WTC11 (cell line): ENCODE data around the gene ALG8. TPM values are rescaled to one million over a fixed set of nuclear protein-coding genes. Genes with fewer than 3 reads are reported as not detected.

Source experiments
- ATAC-seq: fragments of 200-7000 bp; cut with Tn5 transposase; 2 replicates; pipeline ENCODE4 v1.10.0; 2021; ENCODE audit warnings: mild to moderate bottlenecking, moderate library complexity
- CTCF ChIA-PET: fragments of 300-600 bp; sonication (Branson Sonifier 250); formaldehyde crosslinking; loops from one replicate; lab custom pipeline; 2021; ENCODE audit warnings: antibody characterized with exemption; lab: Charles Lee
- POLR2A ChIA-PET: fragments of 350-600 bp; sonication (Branson Sonifier 250); formaldehyde crosslinking; loops from one replicate; lab custom pipeline; 2021; ENCODE audit warnings: antibody characterized with exemption; lab: Charles Lee
- DNase-seq: peaks from one replicate; pipeline ENCODE4 v3.0.0; 2021; ENCODE audit warnings: low spot score
- H3K27ac Mint-ChIP-seq: 2 replicates; pipeline ENCODE4 v1.8.0; 2021; ENCODE audit warnings: mixed read lengths
- H3K27me3 Mint-ChIP-seq: 2 replicates; pipeline ENCODE4 v1.8.0; 2021; ENCODE audit warnings: low read depth, mild to moderate bottlenecking, moderate library complexity, mixed read lengths
- H3K36me3 Mint-ChIP-seq: 2 replicates; pipeline ENCODE4 v1.8.0; 2021; ENCODE audit warnings: mixed read lengths
- H3K4me1 Mint-ChIP-seq: 2 replicates; pipeline ENCODE4 v1.8.0; 2022; ENCODE audit warnings: mixed read lengths
- H3K4me3 Mint-ChIP-seq: 2 replicates; pipeline ENCODE4 v1.8.0; 2021; ENCODE audit warnings: mild to moderate bottlenecking, moderate library complexity, mixed read lengths
- H3K9me3 Mint-ChIP-seq: 2 replicates; pipeline ENCODE4 v1.8.0; 2021; ENCODE audit warnings: mixed read lengths
- ATF1 ChIP-seq: sonication (generic); formaldehyde crosslinking; IDR thresholded peaks from 2 replicates; pipeline ENCODE4 v1.8.1; 2023; ENCODE audit warnings: mild to moderate bottlenecking, moderate library complexity, missing genetic modification reagents
- E2F1 ChIP-seq: sonication (generic); formaldehyde crosslinking; IDR thresholded peaks from 2 replicates; pipeline ENCODE4 v1.8.0; 2022; ENCODE audit warnings: mild to moderate bottlenecking, missing genetic modification reagents
- FOXJ3 ChIP-seq: sonication (generic); formaldehyde crosslinking; IDR thresholded peaks from 2 replicates; pipeline ENCODE4 v1.9.0; 2021; ENCODE audit warnings: missing genetic modification reagents, mild to moderate bottlenecking, borderline replicate concordance
- GABPB1 ChIP-seq: sonication (generic); formaldehyde crosslinking; IDR thresholded peaks from 2 replicates; pipeline ENCODE4 v1.8.1; 2023; ENCODE audit warnings: mild to moderate bottlenecking, missing genetic modification reagents
- MYBL2 ChIP-seq: sonication (generic); formaldehyde crosslinking; IDR thresholded peaks from 2 replicates; pipeline ENCODE4 v1.8.1; 2023; ENCODE audit warnings: mild to moderate bottlenecking, moderate library complexity, missing genetic modification reagents
- NR2C2 ChIP-seq: sonication (generic); formaldehyde crosslinking; IDR thresholded peaks from 2 replicates; pipeline ENCODE4 v1.8.0; 2022; ENCODE audit warnings: mild to moderate bottlenecking, missing genetic modification reagents
- PREB ChIP-seq: sonication (generic); formaldehyde crosslinking; IDR thresholded peaks from 2 replicates; pipeline ENCODE4 v1.8.1; 2022; ENCODE audit warnings: mild to moderate bottlenecking, missing genetic modification reagents, moderate library complexity, borderline replicate concordance
- PRRX2 ChIP-seq: fragments of 250-450 bp; sonication (Bioruptor Pico); IDR thresholded peaks from 2 replicates; pipeline ENCODE4 v1.8.0; 2021; ENCODE audit warnings: mild to moderate bottlenecking
- RELA ChIP-seq: sonication (generic); formaldehyde crosslinking; IDR thresholded peaks from 2 replicates; pipeline ENCODE4 v1.8.1; 2022; ENCODE audit warnings: missing genetic modification reagents, mild to moderate bottlenecking, borderline replicate concordance
- SMAD3 ChIP-seq: sonication (generic); formaldehyde crosslinking; IDR thresholded peaks from 2 replicates; pipeline ENCODE4 v1.8.0; 2022; ENCODE audit warnings: missing genetic modification reagents, mild to moderate bottlenecking, borderline replicate concordance
- ZBTB21 ChIP-seq: sonication (generic); formaldehyde crosslinking; IDR thresholded peaks from 2 replicates; pipeline ENCODE4 v1.8.1; 2023; ENCODE audit warnings: mild to moderate bottlenecking, missing genetic modification reagents, borderline replicate concordance
- ZNF219 ChIP-seq: sonication (generic); formaldehyde crosslinking; IDR thresholded peaks from 2 replicates; pipeline ENCODE4 v1.8.0; 2023; ENCODE audit warnings: missing genetic modification reagents, mild to moderate bottlenecking, borderline replicate concordance
- ZNF232 ChIP-seq: sonication (generic); formaldehyde crosslinking; IDR thresholded peaks from 2 replicates; pipeline ENCODE4 v1.8.0; 2022; ENCODE audit warnings: mild to moderate bottlenecking, missing genetic modification reagents
- ZNF425 ChIP-seq: fragments of 250-450 bp; sonication (Bioruptor Pico); conservative IDR thresholded peaks from 2 replicates; pipeline ENCODE4 v1.9.0; 2021; ENCODE audit warnings: mild to moderate bottlenecking
- total RNA-seq: library from RNA; stranded (reverse); gene quantifications from 3 replicates; pipeline ENCODE4 v1.2.3, GENCODE V29; 2021
- TF ChIP-seq, protein P1 (sequence below): sonication (generic); formaldehyde crosslinking; conservative IDR thresholded peaks from 2 replicates; pipeline ENCODE4 v1.8.1; 2023; ENCODE audit warnings: mild to moderate bottlenecking, low read depth, missing genetic modification reagents, moderate library complexity
- TF ChIP-seq, protein P2 (sequence below): sonication (generic); formaldehyde crosslinking; IDR thresholded peaks from 2 replicates; pipeline ENCODE4 v1.8.1; 2022; ENCODE audit warnings: missing genetic modification reagents, borderline replicate concordance
- TF ChIP-seq, protein P3 (sequence below): sonication (generic); formaldehyde crosslinking; IDR thresholded peaks from 2 replicates; pipeline ENCODE4 v1.8.0; 2022; ENCODE audit warnings: mild to moderate bottlenecking, missing genetic modification reagents

The ALG8 gene
- total RNA-seq, 1 experiment from 2014 or later, result 63.8 TPM

- TF ChIP-seq, protein P1, sequence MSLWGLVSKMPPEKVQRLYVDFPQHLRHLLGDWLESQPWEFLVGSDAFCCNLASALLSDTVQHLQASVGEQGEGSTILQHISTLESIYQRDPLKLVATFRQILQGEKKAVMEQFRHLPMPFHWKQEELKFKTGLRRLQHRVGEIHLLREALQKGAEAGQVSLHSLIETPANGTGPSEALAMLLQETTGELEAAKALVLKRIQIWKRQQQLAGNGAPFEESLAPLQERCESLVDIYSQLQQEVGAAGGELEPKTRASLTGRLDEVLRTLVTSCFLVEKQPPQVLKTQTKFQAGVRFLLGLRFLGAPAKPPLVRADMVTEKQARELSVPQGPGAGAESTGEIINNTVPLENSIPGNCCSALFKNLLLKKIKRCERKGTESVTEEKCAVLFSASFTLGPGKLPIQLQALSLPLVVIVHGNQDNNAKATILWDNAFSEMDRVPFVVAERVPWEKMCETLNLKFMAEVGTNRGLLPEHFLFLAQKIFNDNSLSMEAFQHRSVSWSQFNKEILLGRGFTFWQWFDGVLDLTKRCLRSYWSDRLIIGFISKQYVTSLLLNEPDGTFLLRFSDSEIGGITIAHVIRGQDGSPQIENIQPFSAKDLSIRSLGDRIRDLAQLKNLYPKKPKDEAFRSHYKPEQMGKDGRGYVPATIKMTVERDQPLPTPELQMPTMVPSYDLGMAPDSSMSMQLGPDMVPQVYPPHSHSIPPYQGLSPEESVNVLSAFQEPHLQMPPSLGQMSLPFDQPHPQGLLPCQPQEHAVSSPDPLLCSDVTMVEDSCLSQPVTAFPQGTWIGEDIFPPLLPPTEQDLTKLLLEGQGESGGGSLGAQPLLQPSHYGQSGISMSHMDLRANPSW (CRISPR knock-in tag), result no peak
Observed at GRCh38 chr11:78164471-78164870, 25.0 kb upstream of the ALG8 start (continued).

GRCh38 chr11:78163828-78164227 lies 24.4 kb upstream of the ALG8 start:
- Mint-ChIP-seq H3K27me3 (no peaks in the 10 kb centered on the region), H3K36me3 (no peaks in the 10 kb centered on the region), H3K4me3 (no peak overlapping the region), H3K9me3 (no peaks in the 10 kb centered on the region), H3K27ac (no peak overlapping the region), H3K4me1 (peaks cover 6% of the 10 kb centered on the region; the same call in 1 of the 2 replicates)
- POLR2A ChIA-PET, result no interaction called here
- CTCF ChIA-PET, result no interaction called here
- ATAC-seq, result no peak
- no peak for TF ChIP-seq E2F1 (CRISPR knock-in tag)
- no peak for TF ChIP-seq ZNF232 (CRISPR knock-in tag)
- TF ChIP-seq SMAD3, result no peak
- no peak for TF ChIP-seq ZBTB21 (CRISPR knock-in tag)
- TF ChIP-seq, protein P2, sequence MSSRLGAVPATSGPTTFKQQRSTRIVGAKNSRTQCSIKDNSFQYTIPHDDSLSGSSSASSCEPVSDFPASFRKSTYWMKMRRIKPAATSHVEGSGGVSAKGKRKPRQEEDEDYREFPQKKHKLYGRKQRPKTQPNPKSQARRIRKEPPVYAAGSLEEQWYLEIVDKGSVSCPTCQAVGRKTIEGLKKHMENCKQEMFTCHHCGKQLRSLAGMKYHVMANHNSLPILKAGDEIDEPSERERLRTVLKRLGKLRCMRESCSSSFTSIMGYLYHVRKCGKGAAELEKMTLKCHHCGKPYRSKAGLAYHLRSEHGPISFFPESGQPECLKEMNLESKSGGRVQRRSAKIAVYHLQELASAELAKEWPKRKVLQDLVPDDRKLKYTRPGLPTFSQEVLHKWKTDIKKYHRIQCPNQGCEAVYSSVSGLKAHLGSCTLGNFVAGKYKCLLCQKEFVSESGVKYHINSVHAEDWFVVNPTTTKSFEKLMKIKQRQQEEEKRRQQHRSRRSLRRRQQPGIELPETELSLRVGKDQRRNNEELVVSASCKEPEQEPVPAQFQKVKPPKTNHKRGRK (CRISPR knock-in tag), result no peak
- no peak for TF ChIP-seq GABPB1
- TF ChIP-seq, protein P3, sequence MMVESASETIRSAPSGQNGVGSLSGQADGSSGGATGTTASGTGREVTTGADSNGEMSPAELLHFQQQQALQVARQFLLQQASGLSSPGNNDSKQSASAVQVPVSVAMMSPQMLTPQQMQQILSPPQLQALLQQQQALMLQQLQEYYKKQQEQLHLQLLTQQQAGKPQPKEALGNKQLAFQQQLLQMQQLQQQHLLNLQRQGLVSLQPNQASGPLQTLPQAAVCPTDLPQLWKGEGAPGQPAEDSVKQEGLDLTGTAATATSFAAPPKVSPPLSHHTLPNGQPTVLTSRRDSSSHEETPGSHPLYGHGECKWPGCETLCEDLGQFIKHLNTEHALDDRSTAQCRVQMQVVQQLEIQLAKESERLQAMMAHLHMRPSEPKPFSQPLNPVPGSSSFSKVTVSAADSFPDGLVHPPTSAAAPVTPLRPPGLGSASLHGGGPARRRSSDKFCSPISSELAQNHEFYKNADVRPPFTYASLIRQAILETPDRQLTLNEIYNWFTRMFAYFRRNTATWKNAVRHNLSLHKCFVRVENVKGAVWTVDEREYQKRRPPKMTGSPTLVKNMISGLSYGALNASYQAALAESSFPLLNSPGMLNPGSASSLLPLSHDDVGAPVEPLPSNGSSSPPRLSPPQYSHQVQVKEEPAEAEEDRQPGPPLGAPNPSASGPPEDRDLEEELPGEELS (CRISPR knock-in tag), result no peak
- TF ChIP-seq ATF1 (CRISPR knock-in tag), result no peak
- no peak for TF ChIP-seq PRRX2
- TF ChIP-seq ZNF219 (CRISPR knock-in tag), result no peak
- no peak for TF ChIP-seq MYBL2 (CRISPR knock-in tag)
- TF ChIP-seq NR2C2 (CRISPR knock-in tag), result no peak
- TF ChIP-seq PREB, result no peak
- TF ChIP-seq FOXJ3, result no peak
- no peak for TF ChIP-seq RELA
- TF ChIP-seq ZNF425 (CRISPR knock-in tag), result no peak
- DNase-seq, result no peak
